Karpas-422 (cell line): Measurements from ENCODE around the gene TASP1. TPM values are rescaled to one million over a fixed set of nuclear protein-coding genes. Genes with fewer than 3 reads are reported as not detected.

Experiments
- DNase-seq: peaks from one replicate; pipeline ENCODE4 v3.0.0-alpha.2; 2015
- H2AFZ ChIP-seq: fragments of 200-600 bp; sonication (generic); 2 replicates; pipeline ENCODE4 v1.6.1; 2014; ENCODE audit warnings: antibody characterized with exemption, low read length, mixed read lengths
- H3K27ac ChIP-seq: fragments of 200-600 bp; sonication (generic); 2 replicates; pipeline ENCODE4 v1.5.1; 2014; ENCODE audit warnings: mild to moderate bottlenecking, low read length, moderate library complexity
- H3K27me3 ChIP-seq: fragments of 200-600 bp; sonication (generic); 2 replicates; pipeline ENCODE4 v1.6.1; 2014; ENCODE audit warnings: low read length, mixed read lengths
- H3K36me3 ChIP-seq: fragments of 200-600 bp; sonication (generic); 2 replicates; pipeline ENCODE4 v1.6.1; 2014; ENCODE audit warnings: low read length, mixed read lengths; ENCODE audit not compliant: insufficient read depth
- H3K4me1 ChIP-seq: fragments of 200-600 bp; sonication (generic); 2 replicates; pipeline ENCODE4 v1.6.1; 2014; ENCODE audit warnings: mild to moderate bottlenecking, low read length, mixed read lengths
- H3K4me2 ChIP-seq: fragments of 200-600 bp; sonication (generic); 2 replicates; pipeline ENCODE4 v1.6.1; 2014; ENCODE audit warnings: low read length, low read depth, mild to moderate bottlenecking; ENCODE audit not compliant: poor library complexity, severe bottlenecking
- H3K4me3 ChIP-seq: fragments of 200-600 bp; sonication (generic); 2 replicates; pipeline ENCODE4 v1.5.1; 2014; ENCODE audit warnings: mild to moderate bottlenecking, antibody characterized with exemption, low read length, mixed read lengths
- H3K79me2 ChIP-seq: fragments of 200-600 bp; sonication (generic); 2 replicates; pipeline ENCODE4 v1.6.1; 2014; ENCODE audit warnings: mild to moderate bottlenecking, low read length, mixed read lengths
- H3K9ac ChIP-seq: fragments of 200-600 bp; sonication (generic); 2 replicates; pipeline ENCODE4 v1.6.0; 2014; ENCODE audit warnings: low read length
- H3K9me2 ChIP-seq: fragments of 200-600 bp; sonication (generic), shearing (Covaris generic); replicated peaks from 2 replicates; pipeline ENCODE4 v1.6.0; 2014; ENCODE audit warnings: mild to moderate bottlenecking, low read length, moderate library complexity; ENCODE audit not compliant: insufficient read depth
- H3K9me3 ChIP-seq: fragments of 300-700, 200-600 bp; sonication (generic); 2 replicates; pipeline ENCODE4 v1.6.1; 2014; ENCODE audit warnings: low read length, mixed read lengths
- H4K20me1 ChIP-seq: fragments of 200-600 bp; sonication (generic); 2 replicates; pipeline ENCODE4 v1.6.1; 2014; ENCODE audit warnings: mild to moderate bottlenecking, antibody characterized with exemption, low read length, low read depth; ENCODE audit not compliant: insufficient read depth
- total RNA-seq: library from RNA; depleted of rRNA; stranded (reverse); fragments of >200 nt; shearing (Covaris generic); gene quantifications from 2 replicates; pipeline ENCODE4 v1.2.3, GENCODE V29; 2014; ENCODE audit warnings: low replicate concordance

TASP1 gene
- total RNA-seq, 1 experiment from 2014 or later = 13.6 TPM

DNA sequence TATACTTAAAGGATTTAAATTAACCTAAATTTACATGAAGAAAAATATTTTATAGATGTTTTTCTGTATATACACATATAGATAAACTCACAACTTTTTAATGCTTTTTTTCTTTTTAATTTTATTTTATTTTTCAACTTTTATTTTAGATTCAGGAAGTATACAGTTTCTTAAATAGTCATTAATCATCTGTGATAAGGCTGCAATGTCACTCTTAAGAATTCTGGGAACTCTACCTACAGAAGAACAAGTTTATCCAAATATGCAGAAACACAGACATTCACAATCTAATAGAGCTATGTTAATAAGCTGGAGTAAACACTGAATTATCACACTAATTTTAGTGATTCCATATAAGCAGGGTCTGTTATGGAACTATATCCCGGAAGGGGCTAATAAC, 181.2 kb downstream of the TASP1 start:
- H3K9me3 ChIP-seq = no peaks in the 10 kb centered on the region

GRCh38 chr20:13455713-13456112, 183.0 kb downstream of the TASP1 start:
- Histone ChIP-seq H2AFZ (no peak overlapping the region), H3K27ac (no peak overlapping the region), H3K27me3 (no peaks in the 10 kb centered on the region), H3K4me3 (no peak overlapping the region), H3K9ac (no peak overlapping the region), H3K4me1 (no peaks in the 10 kb centered on the region), H3K9me2 (no peaks in the 10 kb centered on the region), H3K79me2 (no peaks in the 10 kb centered on the region), H3K9me3 (no peaks in the 10 kb centered on the region), H4K20me1 (no peaks in the 10 kb centered on the region), H3K4me2 (no peak overlapping the region), H3K36me3 (no peaks in the 10 kb centered on the region)
- no peak for DNase-seq

More for the DNA sequence above, 181.2 kb downstream of the TASP1 start:
- H3K4me3 ChIP-seq = no peak overlapping the region
- H4K20me1 ChIP-seq = no peaks in the 10 kb centered on the region
- H3K79me2 ChIP-seq = no peaks in the 10 kb centered on the region
- no peaks in the 10 kb centered on the region for H3K27me3 ChIP-seq
- H3K9me2 ChIP-seq = no peaks in the 10 kb centered on the region
- DNase-seq = no peak
- H3K27ac ChIP-seq = no peak overlapping the region
- no peaks in the 10 kb centered on the region for H3K36me3 ChIP-seq
- no peaks in the 10 kb centered on the region for H3K4me1 ChIP-seq
- H3K9ac ChIP-seq = no peak overlapping the region
- H2AFZ ChIP-seq = no peak overlapping the region
- H3K4me2 ChIP-seq = no peak overlapping the region

GRCh38 chr20:13453367-13453766, 185.4 kb downstream of the TASP1 start:
- no peaks in the 10 kb centered on the region for H3K36me3 ChIP-seq
- no peak overlapping the region for H3K27ac ChIP-seq
- no peak for DNase-seq
- no peaks in the 10 kb centered on the region for H3K79me2 ChIP-seq
- no peak overlapping the region for H2AFZ ChIP-seq
- no peaks in the 10 kb centered on the region for H4K20me1 ChIP-seq
- no peaks in the 10 kb centered on the region for H3K4me1 ChIP-seq
- no peaks in the 10 kb centered on the region for H3K9me2 ChIP-seq
- no peaks in the 10 kb centered on the region for H3K27me3 ChIP-seq
- no peak overlapping the region for H3K4me3 ChIP-seq
- no peaks in the 10 kb centered on the region for H3K9me3 ChIP-seq
- no peak overlapping the region for H3K4me2 ChIP-seq
- no peak overlapping the region for H3K9ac ChIP-seq

DNA sequence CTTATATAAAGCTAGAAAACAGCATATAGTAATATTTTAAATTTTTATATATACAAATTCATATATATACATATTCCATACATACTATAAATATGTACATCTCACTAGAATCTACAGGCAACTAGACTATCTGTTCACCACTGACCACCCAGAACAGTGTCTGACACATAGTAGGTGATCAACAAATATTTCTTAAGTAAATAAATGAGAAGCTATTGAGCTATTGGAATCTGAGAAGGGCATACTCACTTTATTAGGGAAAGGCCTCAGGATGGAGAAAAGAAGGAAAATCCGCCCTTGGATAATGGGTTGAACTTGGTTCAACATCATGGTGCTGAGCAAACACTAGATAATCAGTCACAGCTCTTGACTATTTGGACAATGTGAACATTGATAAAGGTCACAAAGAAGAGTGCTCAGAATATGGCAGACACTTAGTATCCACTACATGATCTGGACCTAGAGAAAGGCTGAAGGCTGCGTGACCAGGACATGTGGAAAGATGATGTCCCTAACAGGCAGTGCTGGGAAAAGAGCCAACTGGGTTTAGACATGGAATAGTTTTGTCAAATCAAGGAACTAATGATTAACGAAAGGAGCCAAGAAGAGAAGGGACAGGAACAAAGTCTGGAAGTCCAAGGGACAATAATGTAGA, 186.1 kb downstream of the TASP1 start:
- Histone ChIP-seq H3K9me3 (no peaks in the 10 kb centered on the region), H3K79me2 (no peaks in the 10 kb centered on the region), H3K4me1 (no peaks in the 10 kb centered on the region), H3K27me3 (no peaks in the 10 kb centered on the region), H4K20me1 (no peaks in the 10 kb centered on the region), H3K27ac (no peak overlapping the region), H3K4me3 (no peak overlapping the region), H2AFZ (no peak overlapping the region), H3K9me2 (no peaks in the 10 kb centered on the region), H3K4me2 (no peak overlapping the region), H3K9ac (no peak overlapping the region), H3K36me3 (no peaks in the 10 kb centered on the region)
- DNase-seq = no peak

DNA sequence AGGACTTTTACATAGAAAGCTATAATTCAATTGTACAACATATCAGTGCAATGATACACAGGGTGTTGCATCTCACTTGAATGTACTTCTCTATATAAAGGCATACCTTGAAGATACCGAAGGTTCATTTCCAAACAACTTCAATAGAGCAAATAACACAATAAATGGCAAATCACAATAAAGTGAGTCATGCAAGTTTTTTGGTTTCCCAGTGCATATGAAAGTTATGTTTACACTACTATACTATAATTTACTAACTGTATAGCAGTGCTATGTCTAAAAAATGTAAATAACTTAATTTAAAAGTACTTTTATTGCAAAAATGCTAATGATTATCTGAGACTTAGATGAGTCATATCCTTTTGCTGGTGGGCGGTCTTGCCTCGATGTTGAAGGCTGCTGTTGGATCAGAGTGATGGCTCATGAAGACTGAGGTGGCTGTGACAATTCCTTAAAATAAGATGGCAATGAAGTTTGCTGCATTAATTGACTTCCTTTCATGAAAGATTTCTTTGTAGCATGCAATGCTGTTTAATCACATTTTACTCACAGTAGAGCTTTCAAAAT, 188.8 kb downstream of the TASP1 start:
- Histone ChIP-seq H3K9me3 (no peaks in the 10 kb centered on the region), H4K20me1 (no peaks in the 10 kb centered on the region), H3K4me3 (no peak overlapping the region), H3K27ac (no peak overlapping the region), H3K36me3 (no peaks in the 10 kb centered on the region), H3K27me3 (no peaks in the 10 kb centered on the region), H3K9me2 (no peaks in the 10 kb centered on the region), H2AFZ (no peak overlapping the region), H3K4me2 (no peak overlapping the region), H3K4me1 (no peaks in the 10 kb centered on the region), H3K79me2 (no peaks in the 10 kb centered on the region), H3K9ac (no peak overlapping the region)
- no peak for DNase-seq

GRCh38 chr20:13447385-13448180, 191.1 kb downstream of the TASP1 start:
- H3K4me3 ChIP-seq = no peak overlapping the region
- DNase-seq = no peak
- H3K79me2 ChIP-seq = no peaks in the 10 kb centered on the region
- H3K9ac ChIP-seq = no peak overlapping the region
- H3K9me2 ChIP-seq = no peaks in the 10 kb centered on the region
- H4K20me1 ChIP-seq = no peaks in the 10 kb centered on the region
- no peaks in the 10 kb centered on the region for H3K36me3 ChIP-seq
- no peak overlapping the region for H2AFZ ChIP-seq
- no peaks in the 10 kb centered on the region for H3K27me3 ChIP-seq
- no peaks in the 10 kb centered on the region for H3K4me1 ChIP-seq
- no peak overlapping the region for H3K27ac ChIP-seq
- H3K9me3 ChIP-seq = no peaks in the 10 kb centered on the region
- H3K4me2 ChIP-seq = no peak overlapping the region

DNA sequence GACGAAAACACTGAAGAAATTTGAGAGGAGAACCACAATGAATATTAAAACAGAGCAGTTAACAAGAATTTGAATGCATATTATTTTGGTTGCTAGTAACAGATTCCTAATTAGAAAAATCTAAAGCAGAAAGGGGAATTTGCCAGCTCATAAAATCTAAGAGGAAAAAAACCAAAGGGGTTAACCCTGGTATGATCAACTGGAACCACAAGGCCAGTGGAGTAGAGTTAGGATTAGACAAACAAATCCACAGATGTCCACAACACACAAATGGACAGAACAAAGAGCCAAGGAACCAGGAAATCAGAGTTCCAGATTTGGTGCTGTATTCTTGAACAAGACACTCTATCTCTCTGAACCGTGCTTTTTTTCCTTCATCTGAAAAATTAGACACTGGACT, 195.0 kb downstream of the TASP1 start:
- no peaks in the 10 kb centered on the region for H3K4me1 ChIP-seq
- H3K9me3 ChIP-seq = no peaks in the 10 kb centered on the region
- H4K20me1 ChIP-seq = no peaks in the 10 kb centered on the region
- H3K9me2 ChIP-seq = no peaks in the 10 kb centered on the region
- no peak overlapping the region for H3K9ac ChIP-seq
- DNase-seq = no peak
- H3K36me3 ChIP-seq = no peaks in the 10 kb centered on the region
- no peak overlapping the region for H3K4me2 ChIP-seq
- H3K79me2 ChIP-seq = no peaks in the 10 kb centered on the region
- H3K4me3 ChIP-seq = no peak overlapping the region
- no peak overlapping the region for H3K27ac ChIP-seq
- no peak overlapping the region for H2AFZ ChIP-seq
- no peaks in the 10 kb centered on the region for H3K27me3 ChIP-seq

DNA sequence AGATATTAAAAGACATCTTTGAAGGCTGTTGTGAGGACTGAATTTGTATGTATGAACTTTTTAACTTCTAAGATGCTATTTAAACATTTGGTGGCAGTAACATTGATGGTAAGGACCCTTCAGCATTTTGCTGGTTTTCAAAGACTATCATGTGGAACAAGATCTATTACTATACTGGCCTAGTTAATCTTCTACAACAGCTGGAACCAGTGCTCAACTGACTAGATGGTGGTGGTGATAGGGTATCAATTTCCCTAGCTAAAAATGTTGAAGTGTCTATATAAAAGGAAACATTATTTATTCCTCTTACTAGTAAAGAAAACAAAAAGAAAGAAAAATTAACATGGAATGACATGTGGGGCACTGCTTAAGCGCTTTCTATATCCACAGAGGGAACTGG, 195.7 kb downstream of the TASP1 start:
- H3K36me3 ChIP-seq = no peaks in the 10 kb centered on the region
- H3K4me1 ChIP-seq = no peaks in the 10 kb centered on the region
- no peak for DNase-seq

More for the DNA sequence above, 195.7 kb downstream of the TASP1 start:
- H3K9ac ChIP-seq = no peak overlapping the region
- no peak overlapping the region for H3K27ac ChIP-seq
- H3K4me3 ChIP-seq = no peak overlapping the region
- H3K79me2 ChIP-seq = no peaks in the 10 kb centered on the region
- H4K20me1 ChIP-seq = no peaks in the 10 kb centered on the region
- no peaks in the 10 kb centered on the region for H3K27me3 ChIP-seq
- H3K9me2 ChIP-seq = no peaks in the 10 kb centered on the region
- H3K9me3 ChIP-seq = no peaks in the 10 kb centered on the region
- no peak overlapping the region for H3K4me2 ChIP-seq
- no peak overlapping the region for H2AFZ ChIP-seq
